ENCODE data around the gene TBC1D16. TPM values are rescaled to one million over a fixed set of nuclear protein-coding genes. Genes with fewer than 3 reads are reported as not detected.

TBC1D16 gene
- total and polyA plus RNA-seq, 11 donors, result 5.3 to 22.1 (median 17.4) TPM

GRCh38 chr17:79927688-79928501 is 107.8 kb downstream of the TBC1D16 start:
- H3K27me3 ChIP-seq, result peaks cover 27 to 93% (median 39%) of the 10 kb centered on the region in 9 donors
- H3K4me1 ChIP-seq, result peaks cover 0 to 20% (median 8%) of the 10 kb centered on the region in 12 donors
- no peaks in the 10 kb centered on the region for H3K9me3 ChIP-seq
- 80 to 92% (median 83%) methylated on average over 11 to 13 of the region's 13 CpGs for WGBS, 4 donors
- no peak overlapping the region for H3K27ac ChIP-seq
- H3K36me3 ChIP-seq, result no peaks in the 10 kb centered on the region
- TF ChIP-seq CTCF (IDR thresholded peaks at IDR 0.05), result no peak
- TF ChIP-seq POLR2A (IDR thresholded peaks at IDR 0.05), result no peak
- no peak overlapping the region for H3K4me3 ChIP-seq
- DNase-seq, result no peak
- ATAC-seq, result no peak
- intact Hi-C loops (cut with DNase I), result no loop called here

- H3K4me3 ChIP-seq, result no peak overlapping the region
- ATAC-seq, result no peak
- intact Hi-C loops (cut with DNase I), result no loop called here
- peaks cover 27 to 93% (median 35%) of the 10 kb centered on the region in 9 donors for H3K27me3 ChIP-seq
- H3K4me1 ChIP-seq, result peaks cover 0 to 20% (median 8%) of the 10 kb centered on the region in 12 donors
- TF ChIP-seq POLR2A (IDR thresholded peaks at IDR 0.05) (no peak), CTCF (IDR thresholded peaks at IDR 0.05) (no peak)
- no peak overlapping the region for H3K27ac ChIP-seq
- no peak for DNase-seq
- no peaks in the 10 kb centered on the region for H3K9me3 ChIP-seq
- H3K36me3 ChIP-seq, result no peaks in the 10 kb centered on the region
- WGBS, 4 donors, result 88 to 91% (median 89%) methylated on average over 27 to 28 of the region's 28 CpGs
These were observed 108.5 kb downstream of the TBC1D16 start for GRCh38 chr17:79927136-79927661.

GRCh38 chr17:79926605-79927135 is 109.0 kb downstream of the TBC1D16 start:
- no peak overlapping the region for H3K4me3 ChIP-seq
- DNase-seq (no peak), ATAC-seq (no peak)
- no peaks in the 10 kb centered on the region for H3K36me3 ChIP-seq
- H3K4me1 ChIP-seq, result peaks cover 0 to 20% (median 8%) of the 10 kb centered on the region in 12 donors
- no peak overlapping the region for H3K27ac ChIP-seq
- 74 to 80% (median 76%) methylated on average over 13 to 18 of the region's 18 CpGs for WGBS, 4 donors
- TF ChIP-seq POLR2A (IDR thresholded peaks at IDR 0.05), result no peak
- no peaks in the 10 kb centered on the region for H3K9me3 ChIP-seq
- intact Hi-C loops (cut with DNase I), result no loop called here
- H3K27me3 ChIP-seq, result peaks cover 26 to 91% (median 35%) of the 10 kb centered on the region in 9 donors

GRCh38 chr17:79926142-79926604 is 109.5 kb downstream of the TBC1D16 start:
- no peaks in the 10 kb centered on the region for H3K9me3 ChIP-seq
- DNase-seq (no peak), ATAC-seq (no peak)
- WGBS, 4 donors, result 52 to 59% (median 56%) methylated on average over 9 of the region's 9 CpGs
- TF ChIP-seq POLR2A (IDR thresholded peaks at IDR 0.05) (no peak), CTCF (IDR thresholded peaks at IDR 0.05) (no peak)
- H3K4me3 ChIP-seq, result no peak overlapping the region
- intact Hi-C loops (cut with DNase I), result no loop called here
- H3K36me3 ChIP-seq, result no peaks in the 10 kb centered on the region
- H3K27me3 ChIP-seq, result peaks cover 21 to 91% (median 35%) of the 10 kb centered on the region in 9 donors
- no peak overlapping the region for H3K27ac ChIP-seq
- peaks cover 0 to 20% (median 8%) of the 10 kb centered on the region in 12 donors for H3K4me1 ChIP-seq
